T-helper 2 cell treated with Interferon-gamma antibody and Interleukin-4, amounts not matched to agents 5 μg/mL and 100 μg/mL, for 36 hours (primary cell): ENCODE results near the gene TOMM6.
A peak's percentile ranks its signal among the peaks of the same experiment; 100 is the strongest.
"Not testable (repeated sequence)": the region's sequence is repeated elsewhere in the genome, so short reads cannot be mapped to it uniquely, and the experiment has no call there.

Experiments
- DNase-seq: peaks from one replicate; pipeline ENCODE4 v3.0.0; 2021; ENCODE audit warnings: low spot score
- H3K27ac Mint-ChIP-seq: one replicate; pipeline ENCODE4 v1.8.0; 2021; ENCODE audit warnings: mild to moderate bottlenecking, mixed read lengths
- H3K27me3 Mint-ChIP-seq: one replicate; pipeline ENCODE4 v1.8.0; 2021; ENCODE audit warnings: low read depth, mixed read lengths
- H3K36me3 Mint-ChIP-seq: one replicate; pipeline ENCODE4 v1.8.0; 2021; ENCODE audit warnings: low read depth, mixed read lengths
- H3K4me1 Mint-ChIP-seq: one replicate; pipeline ENCODE4 v1.8.0; 2021; ENCODE audit warnings: low read depth, mixed read lengths
- H3K4me3 Mint-ChIP-seq: one replicate; pipeline ENCODE4 v1.8.0; 2022; ENCODE audit warnings: mild to moderate bottlenecking, moderate library complexity, mixed read lengths
- H3K9me3 Mint-ChIP-seq: one replicate; pipeline ENCODE4 v1.8.0; 2021; ENCODE audit warnings: mixed read lengths

Gene TOMM6

DNA sequence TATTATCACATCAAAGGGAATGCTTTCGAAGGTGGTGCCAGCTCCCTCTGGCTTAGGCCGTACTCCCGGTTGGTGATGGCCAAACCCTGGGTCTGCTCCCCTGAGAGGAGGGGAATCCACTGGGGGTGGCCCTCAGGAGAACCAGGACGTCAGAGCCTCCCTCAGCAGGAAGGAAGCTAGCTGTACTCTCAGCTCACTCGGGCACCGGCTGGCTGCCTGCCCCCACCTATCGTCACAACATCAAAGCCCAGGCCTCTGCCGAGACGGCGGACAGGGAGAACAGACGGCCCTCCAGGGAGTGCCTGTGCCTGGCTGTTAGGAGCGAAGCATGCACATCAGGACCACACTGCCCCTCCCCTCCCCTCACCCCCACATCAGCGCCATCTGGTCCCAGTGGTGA is 31.1 kb upstream of the TOMM6 start:
- Mint-ChIP-seq H3K27ac (no peak overlapping the region), H3K4me3 (no peak overlapping the region), H3K36me3 (no peaks in the 10 kb centered on the region), H3K27me3 (peaks cover 18% of the 10 kb centered on the region), H3K9me3 (no peaks in the 10 kb centered on the region), H3K4me1 (no peaks in the 10 kb centered on the region)
- DNase-seq: no peak

DNA sequence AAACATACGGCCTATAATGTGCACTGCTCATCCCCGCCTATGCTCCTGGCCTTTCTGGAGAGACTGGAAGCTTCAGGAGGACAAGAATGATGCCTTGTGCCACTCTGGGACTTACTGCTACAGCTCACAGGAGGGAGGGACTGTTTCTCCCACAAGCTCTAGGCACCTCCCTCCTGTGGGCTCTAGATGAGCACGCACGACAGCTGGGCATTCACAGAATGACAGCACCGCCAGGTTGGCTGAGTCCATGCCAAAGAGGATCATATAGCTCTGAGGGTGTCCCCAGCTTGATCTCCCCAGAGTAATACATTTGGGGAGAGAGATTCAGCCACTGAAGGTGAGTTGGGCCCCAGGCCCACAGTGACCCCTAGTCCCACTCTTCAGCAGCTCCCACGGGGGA is 30.2 kb upstream of the TOMM6 start:
- Mint-ChIP-seq H3K27ac (no peak overlapping the region), H3K27me3 (peaks cover 18% of the 10 kb centered on the region), H3K4me3 (no peak overlapping the region), H3K9me3 (no peaks in the 10 kb centered on the region), H3K36me3 (no peaks in the 10 kb centered on the region), H3K4me1 (no peaks in the 10 kb centered on the region)
- no peak for DNase-seq

DNA sequence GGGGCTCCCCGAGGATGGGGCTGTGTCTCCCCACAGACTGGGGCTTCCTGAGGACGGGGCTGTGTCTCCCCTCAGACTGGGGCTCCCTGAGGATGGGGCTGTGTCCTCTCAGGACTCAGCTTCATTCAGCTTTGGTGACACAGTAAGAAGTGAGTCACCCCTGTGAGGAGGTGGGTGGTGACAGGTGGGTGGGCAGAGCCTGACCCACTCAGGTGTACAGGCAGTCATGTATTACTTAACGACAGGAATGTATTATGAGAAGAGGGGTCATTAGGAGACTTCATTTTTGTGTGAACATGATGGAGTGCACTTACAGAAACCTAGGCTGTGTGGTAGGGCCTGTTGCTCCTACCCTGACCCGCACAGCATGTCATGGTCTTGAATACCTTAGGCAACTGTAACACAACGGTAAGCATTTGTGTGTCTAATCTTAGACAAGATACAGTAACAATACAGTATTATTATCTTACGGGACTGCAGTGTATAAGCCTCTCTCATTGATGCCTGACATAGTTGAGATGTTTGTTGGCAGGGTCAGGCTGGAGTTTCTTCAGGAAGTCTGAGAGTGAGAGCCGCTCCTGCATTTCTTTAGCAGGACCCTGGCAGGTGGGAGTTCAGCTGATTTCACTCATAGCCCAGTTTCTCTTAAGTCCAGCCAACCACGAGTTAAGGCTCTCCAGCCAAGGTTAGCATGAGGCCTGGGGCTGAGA is 29.4 kb upstream of the TOMM6 start:
- peaks cover 17% of the 10 kb centered on the region for H3K27me3 Mint-ChIP-seq
- no peaks in the 10 kb centered on the region for H3K4me1 Mint-ChIP-seq
- no peaks in the 10 kb centered on the region for H3K9me3 Mint-ChIP-seq
- no peak overlapping the region for H3K4me3 Mint-ChIP-seq
- no peak overlapping the region for H3K27ac Mint-ChIP-seq
- H3K36me3 Mint-ChIP-seq: no peaks in the 10 kb centered on the region
- DNase-seq: no peak

DNA sequence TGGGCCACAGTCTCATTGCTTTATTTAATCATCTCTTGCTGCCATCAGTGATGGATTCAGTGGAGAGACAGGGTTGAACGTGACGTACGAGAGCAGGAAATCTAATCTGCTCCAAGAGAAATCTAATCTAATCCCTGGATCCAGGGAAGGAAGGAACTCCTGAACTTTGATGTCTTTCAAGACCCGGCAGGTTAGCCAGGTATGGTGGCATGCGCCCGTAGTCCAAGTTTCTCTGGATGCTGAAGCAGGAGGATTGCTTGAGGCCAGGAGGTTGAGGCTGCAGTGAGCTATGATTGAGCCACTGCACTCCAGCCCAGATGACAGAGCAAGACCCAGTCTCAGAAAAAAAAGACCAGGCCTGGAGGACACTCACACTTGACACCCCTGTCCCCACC is 28.9 kb upstream of the TOMM6 start:
- DNase-seq: no peak
- Mint-ChIP-seq H3K4me1 (no peaks in the 10 kb centered on the region), H3K9me3 (no peaks in the 10 kb centered on the region), H3K27ac (no peak overlapping the region), H3K4me3 (no peak overlapping the region), H3K27me3 (peaks cover 11% of the 10 kb centered on the region), H3K36me3 (no peaks in the 10 kb centered on the region)

DNA sequence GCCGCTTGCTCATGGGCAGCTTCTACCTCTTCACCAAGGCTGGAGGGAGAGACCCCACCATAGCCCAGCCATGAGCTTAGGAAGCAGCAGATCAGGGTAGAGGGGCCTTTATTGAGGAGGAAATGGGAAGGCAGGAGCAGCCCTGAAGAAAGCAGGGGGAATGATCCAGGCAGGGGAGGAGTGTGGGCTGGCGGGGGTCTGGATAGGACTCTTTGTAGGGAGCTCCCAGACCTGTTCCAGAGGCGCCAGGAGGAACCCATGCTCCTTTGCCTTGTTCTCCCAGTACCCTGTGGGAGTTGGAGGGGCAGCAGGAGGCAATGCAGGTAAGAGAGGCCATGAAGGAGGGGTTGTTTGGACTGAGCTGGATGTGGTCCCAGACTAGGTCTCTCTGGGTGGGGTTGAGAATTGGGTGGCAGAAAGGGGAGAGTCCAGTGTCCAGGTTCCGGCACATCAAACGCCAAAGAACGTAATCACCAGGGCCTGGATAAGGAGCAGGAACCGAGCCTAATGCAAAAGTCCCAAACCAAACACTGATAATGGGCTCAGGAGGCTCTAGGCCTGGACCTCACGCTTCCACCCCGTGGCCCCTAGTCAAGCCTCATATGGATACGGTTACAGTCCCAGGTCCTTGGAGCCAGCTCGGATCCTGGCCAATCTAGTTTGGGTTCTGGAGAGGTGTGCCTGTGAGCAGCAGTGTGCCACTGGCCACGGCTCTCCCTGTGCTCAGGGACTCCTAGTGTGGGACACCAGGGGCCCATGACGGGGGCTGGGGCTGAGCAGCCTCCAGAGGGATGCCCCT is 28.2 kb upstream of the TOMM6 start:
- no peak overlapping the region for H3K27ac Mint-ChIP-seq
- no peak overlapping the region for H3K4me3 Mint-ChIP-seq
- no peaks in the 10 kb centered on the region for H3K4me1 Mint-ChIP-seq
- peaks cover 7% of the 10 kb centered on the region for H3K27me3 Mint-ChIP-seq
- no peak for DNase-seq
- H3K36me3 Mint-ChIP-seq: no peaks in the 10 kb centered on the region
- no peaks in the 10 kb centered on the region for H3K9me3 Mint-ChIP-seq

DNA sequence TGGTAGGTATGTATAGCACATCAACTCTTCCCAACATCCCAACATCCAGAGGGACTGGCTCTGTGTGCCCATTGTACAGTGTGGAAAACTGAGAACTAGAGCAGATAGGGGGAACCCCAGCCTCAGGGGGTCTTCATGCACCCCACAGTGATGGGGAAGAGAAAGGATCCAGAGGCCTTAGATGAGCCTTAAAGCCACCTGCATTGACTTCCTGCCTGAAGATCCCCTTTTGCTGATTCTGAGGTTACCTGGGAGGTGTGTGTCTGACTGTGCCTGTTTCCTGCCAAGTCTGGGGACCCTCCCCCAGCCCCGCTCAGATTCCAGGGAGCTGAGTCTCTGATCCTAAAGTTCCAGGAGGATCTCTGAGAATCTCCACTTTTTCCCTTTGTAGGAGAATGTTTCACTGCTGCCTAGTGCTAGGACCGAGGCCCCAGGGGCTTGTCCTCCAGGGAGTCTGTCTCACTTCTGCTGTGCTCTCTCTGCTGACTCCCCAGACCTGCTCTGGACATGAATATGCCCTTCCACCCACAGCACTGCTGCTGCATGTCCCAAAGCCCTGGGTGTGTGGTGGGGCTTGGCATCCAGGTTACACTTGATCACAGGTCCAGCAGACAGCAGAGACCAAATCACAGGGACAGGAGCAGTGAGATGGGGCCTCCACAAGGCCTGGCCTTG is 27.5 kb upstream of the TOMM6 start:
- H3K36me3 Mint-ChIP-seq: no peaks in the 10 kb centered on the region
- no peak overlapping the region for H3K27ac Mint-ChIP-seq
- H3K9me3 Mint-ChIP-seq: no peaks in the 10 kb centered on the region
- no peak for DNase-seq
- no peaks in the 10 kb centered on the region for H3K4me1 Mint-ChIP-seq
- peaks cover 4% of the 10 kb centered on the region for H3K27me3 Mint-ChIP-seq
- H3K4me3 Mint-ChIP-seq: no peak overlapping the region

DNA sequence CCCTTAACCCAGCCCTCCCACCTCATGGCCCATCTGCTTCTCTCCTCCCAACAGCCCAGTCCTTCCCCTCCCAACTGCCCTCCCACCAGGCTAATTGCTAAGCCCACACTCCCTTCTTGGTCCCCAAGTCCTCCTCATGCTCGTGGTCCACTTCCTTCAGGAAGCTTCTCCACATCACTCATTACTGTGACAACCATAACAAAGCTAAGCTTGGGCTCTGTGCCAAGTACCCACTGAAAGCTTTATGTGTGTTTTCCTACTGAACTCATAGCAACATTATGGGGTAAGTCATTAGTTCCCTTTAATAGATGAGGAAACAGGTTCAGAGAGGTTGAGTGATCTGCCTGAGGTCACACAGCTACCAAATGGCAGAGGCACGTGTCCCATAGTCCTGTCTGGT is 24.0 kb upstream of the TOMM6 start:
- DNase-seq: no peak
- H3K27me3 Mint-ChIP-seq: no peaks in the 10 kb centered on the region
- no peaks in the 10 kb centered on the region for H3K36me3 Mint-ChIP-seq
- H3K4me1 Mint-ChIP-seq: peaks cover 5% of the 10 kb centered on the region
- H3K9me3 Mint-ChIP-seq: no peaks in the 10 kb centered on the region
- H3K27ac Mint-ChIP-seq: no peak overlapping the region
- no peak overlapping the region for H3K4me3 Mint-ChIP-seq

DNA sequence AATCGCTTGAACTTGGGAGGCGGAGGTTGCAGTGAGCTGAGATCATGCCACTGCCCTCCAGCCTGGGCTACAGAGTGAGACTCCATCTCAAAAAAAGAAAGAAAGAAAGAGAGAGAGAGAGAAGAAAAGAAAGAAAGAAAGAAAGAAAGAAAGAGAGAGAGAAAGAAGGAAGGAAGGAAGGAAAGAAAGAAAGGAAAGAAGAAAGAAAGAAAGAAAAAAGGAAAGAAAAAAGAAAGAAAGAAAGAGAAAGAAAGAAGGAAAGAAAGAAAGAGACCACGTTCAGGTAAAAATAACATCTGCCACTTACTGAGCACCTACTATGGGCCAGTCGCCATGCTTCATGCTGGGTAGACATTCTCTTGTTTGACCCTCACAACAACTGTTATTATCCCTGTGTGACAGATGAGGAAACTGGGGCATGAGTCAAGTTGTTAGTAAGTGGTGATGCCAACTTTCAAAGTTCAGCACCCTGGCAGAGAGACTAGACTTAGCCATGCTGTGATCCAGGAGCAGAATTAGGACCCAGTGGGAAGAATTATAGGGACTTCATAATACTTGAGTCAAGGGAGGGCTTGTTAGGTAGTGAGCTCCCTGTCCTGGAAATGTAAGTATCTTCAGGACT is 21.3 kb upstream of the TOMM6 start:
- H3K27ac Mint-ChIP-seq, H3K4me3 Mint-ChIP-seq, DNase-seq, H3K36me3 Mint-ChIP-seq, H3K27me3 Mint-ChIP-seq, H3K9me3 Mint-ChIP-seq: not testable (repeated sequence)
- peaks cover 13% of the 10 kb centered on the region for H3K4me1 Mint-ChIP-seq

DNA sequence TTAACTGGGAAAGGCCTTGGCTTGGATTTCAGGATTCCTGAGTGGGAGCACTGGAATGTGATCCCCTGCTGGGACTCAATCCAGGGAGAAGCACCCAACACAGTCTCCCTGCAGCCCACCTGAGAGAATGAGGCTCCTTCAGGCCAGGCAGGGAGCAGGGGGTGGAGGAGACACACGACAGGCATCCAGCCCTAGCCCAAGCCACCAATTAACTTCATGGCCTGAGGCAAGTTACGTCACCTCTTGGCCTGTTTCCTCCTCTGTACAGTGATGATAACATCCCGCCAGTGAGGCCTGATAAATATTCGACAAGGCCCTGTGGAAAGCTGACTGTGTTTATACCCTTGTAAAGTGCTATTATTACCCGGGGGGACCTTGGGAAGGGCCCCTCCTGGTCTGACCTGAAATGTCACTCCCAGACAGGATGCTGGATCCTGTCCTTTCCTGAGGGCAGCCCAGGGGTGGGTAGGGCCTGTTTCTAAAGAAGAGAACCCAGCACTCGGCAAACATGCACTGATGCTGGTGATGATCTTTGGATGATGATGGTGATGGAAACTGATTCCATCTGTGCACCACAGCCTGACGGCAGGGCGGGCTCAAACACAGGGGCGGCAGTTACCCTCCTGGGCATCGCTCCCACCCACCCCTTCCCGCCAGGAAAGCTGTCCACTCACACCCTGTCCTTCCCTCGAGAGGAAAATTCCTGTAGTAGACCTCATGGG is 20.2 kb upstream of the TOMM6 start:
- Mint-ChIP-seq H3K27ac (no peak overlapping the region), H3K9me3 (no peaks in the 10 kb centered on the region), H3K4me3 (no peak overlapping the region), H3K36me3 (peaks cover 4% of the 10 kb centered on the region), H3K27me3 (no peaks in the 10 kb centered on the region), H3K4me1 (peaks cover 13% of the 10 kb centered on the region)
- DNase-seq: no peak

DNA sequence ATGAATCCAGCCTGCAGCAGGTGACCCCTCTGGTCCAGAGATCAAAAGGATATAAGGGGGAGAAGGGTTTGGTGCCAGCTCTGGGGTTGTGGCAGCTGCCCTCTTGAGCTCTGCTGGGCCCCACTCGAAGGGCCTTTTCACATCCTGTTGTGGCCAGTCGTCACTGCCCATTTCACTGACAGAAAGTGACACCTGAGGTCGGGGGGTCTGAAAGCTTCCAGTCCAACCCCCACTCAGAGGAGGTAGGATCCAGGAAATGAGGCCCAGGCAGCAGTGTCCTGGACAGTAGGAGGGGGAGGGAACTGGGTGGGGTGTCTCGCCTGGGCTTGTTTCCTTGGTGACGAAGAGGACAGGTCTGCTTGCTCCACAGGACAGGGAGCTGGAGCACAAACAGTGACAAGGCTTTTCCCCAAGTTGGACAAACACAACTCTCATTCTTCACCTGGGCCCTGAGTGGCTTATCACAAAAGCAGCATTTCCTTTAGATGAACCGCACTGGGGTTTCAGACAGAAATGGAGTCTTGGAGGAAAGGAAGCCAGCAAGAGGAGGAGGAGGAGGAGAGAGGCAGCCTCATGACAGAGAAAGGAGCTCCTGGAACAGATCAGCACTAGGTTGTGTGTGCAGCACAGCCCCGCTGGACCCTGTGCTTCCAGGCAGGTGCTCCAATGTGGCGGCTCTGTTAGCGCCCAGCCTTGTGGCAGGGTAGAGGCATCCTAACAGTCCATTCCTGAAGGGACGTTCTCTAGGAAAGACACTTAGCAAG is 18.8 kb upstream of the TOMM6 start:
- H3K27me3 Mint-ChIP-seq: no peaks in the 10 kb centered on the region
- peaks cover 13% of the 10 kb centered on the region for H3K4me1 Mint-ChIP-seq
- no peak overlapping the region for H3K4me3 Mint-ChIP-seq
- no peaks in the 10 kb centered on the region for H3K9me3 Mint-ChIP-seq
- peak overlapping the region; percentile 64 for H3K27ac Mint-ChIP-seq
- H3K36me3 Mint-ChIP-seq: peaks cover 7% of the 10 kb centered on the region
- no peak for DNase-seq

DNA sequence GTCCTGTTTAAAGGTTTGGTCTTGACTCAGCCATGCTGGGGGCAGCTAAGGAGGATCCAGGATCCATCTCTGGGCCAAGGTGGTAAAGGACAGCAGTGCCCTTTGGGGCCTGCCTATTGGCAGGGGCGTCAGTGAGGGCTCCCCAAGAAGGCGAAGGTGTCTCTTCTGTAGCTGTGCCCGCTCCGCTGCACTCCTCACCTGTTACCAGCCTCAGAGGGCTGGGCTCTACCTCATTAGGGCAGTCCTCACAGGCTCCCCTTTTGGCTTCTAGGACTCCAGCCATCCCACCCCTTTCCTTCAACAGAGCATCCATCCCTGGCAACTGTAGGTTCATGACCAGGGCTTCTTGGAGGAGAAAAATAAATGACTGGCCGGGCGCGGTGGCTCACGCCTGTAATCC is 18.1 kb upstream of the TOMM6 start:
- no peak overlapping the region for H3K4me3 Mint-ChIP-seq
- H3K4me1 Mint-ChIP-seq: peaks cover 13% of the 10 kb centered on the region
- peak overlapping the region; percentile 64 for H3K27ac Mint-ChIP-seq

DNA sequence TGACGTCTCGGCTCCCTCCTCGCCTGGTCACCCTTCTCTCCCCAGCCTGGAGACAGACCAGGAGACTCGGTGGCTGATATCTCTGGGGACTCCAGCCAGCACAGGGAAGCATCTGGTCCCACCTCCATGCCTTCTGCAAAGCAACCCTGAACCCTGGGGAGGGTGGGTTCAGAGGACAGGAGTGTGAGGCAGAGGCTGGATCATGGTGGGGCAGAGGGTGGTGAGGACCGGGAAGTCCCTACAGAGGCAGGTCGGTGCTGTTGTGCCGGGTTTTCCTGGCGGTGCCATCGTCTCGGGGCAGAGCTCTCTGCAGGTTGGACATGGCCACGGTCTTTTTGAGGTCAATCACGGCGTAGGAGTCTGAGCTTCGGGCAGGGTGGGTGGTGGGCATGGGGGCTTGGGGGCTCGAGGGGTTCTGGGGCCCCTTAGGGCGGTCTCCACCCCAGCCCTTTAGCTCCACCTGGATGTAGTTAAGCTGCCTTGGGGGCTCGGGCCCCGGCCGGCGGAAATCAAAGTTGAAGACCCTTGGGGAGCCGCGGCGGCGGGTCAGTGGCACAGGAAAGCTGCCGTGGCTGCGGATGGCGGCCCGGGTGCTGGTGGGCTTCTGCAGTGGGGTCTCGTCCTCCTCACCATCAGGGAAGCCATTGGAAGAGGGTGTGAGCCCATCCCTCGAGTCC is 17.0 kb upstream of the TOMM6 start:
- Mint-ChIP-seq H3K4me1 (peaks cover 13% of the 10 kb centered on the region), H3K36me3 (peaks cover 7% of the 10 kb centered on the region), H3K4me3 (no peak overlapping the region), H3K9me3 (no peaks in the 10 kb centered on the region), H3K27ac (no peak overlapping the region), H3K27me3 (no peaks in the 10 kb centered on the region)
- no peak for DNase-seq

More for the DNA sequence above, 18.1 kb upstream of the TOMM6 start:
- Mint-ChIP-seq H3K36me3 (peaks cover 7% of the 10 kb centered on the region), H3K9me3 (no peaks in the 10 kb centered on the region), H3K27me3 (no peaks in the 10 kb centered on the region)
- DNase-seq: no peak
